ENCODE results near the gene PHKB. TPM values are rescaled to one million over a fixed set of nuclear protein-coding genes. Genes with fewer than 3 reads are reported as not detected.

The PHKB gene
- total RNA-seq, 2 experiments from 2014 or later: 37.5 to 39.3 TPM

- ATAC-seq (ENCODE audit: low read depth) (no peak), DNase-seq (no peak)
- Mint-ChIP-seq H3K4me3 (no peak overlapping the region), H3K4me1 (peaks cover 31% of the 10 kb centered on the region), H3K9me3 (peaks cover 5% of the 10 kb centered on the region), H3K27ac (no peak overlapping the region), H3K27me3 (no peaks in the 10 kb centered on the region), H3K36me3 (peaks cover 21% of the 10 kb centered on the region)
- POLR2A ChIA-PET: no interaction called here
These were observed 110.6 kb downstream of the PHKB start for GRCh38 chr16:47571711-47572110.

GRCh38 chr16:47574091-47575054 lies 113.2 kb downstream of the PHKB start:
- Mint-ChIP-seq H3K36me3 (peaks cover 23% of the 10 kb centered on the region), H3K9me3 (peaks cover 6% of the 10 kb centered on the region), H3K27ac (peak overlapping the region; percentile 71), H3K27me3 (no peaks in the 10 kb centered on the region), H3K4me1 (peaks cover 18% of the 10 kb centered on the region), H3K4me3 (peak overlapping the region; percentile 21)
- POLR2A ChIA-PET: interaction anchor here (1.8 kb wide), 1 partner anchor 113 kb away, joined by 6 read pairs; the partner anchor contains the start of genes ITFG1 and PHKB
- ATAC-seq (ENCODE audit: low read depth) (peak; percentile 74), DNase-seq (no peak)

- Mint-ChIP-seq H3K27me3 (no peaks in the 10 kb centered on the region), H3K9me3 (peaks cover 6% of the 10 kb centered on the region), H3K4me1 (peaks cover 18% of the 10 kb centered on the region), H3K27ac (no peak overlapping the region), H3K4me3 (no peak overlapping the region), H3K36me3 (peaks cover 21% of the 10 kb centered on the region)
- no peak for ATAC-seq (ENCODE audit: low read depth)
- no peak for DNase-seq
- POLR2A ChIA-PET: no interaction called here
These were observed 115.9 kb downstream of the PHKB start for GRCh38 chr16:47577029-47577428.

GRCh38 chr16:47578033-47578432 lies 116.9 kb downstream of the PHKB start:
- no peak overlapping the region for H3K27ac Mint-ChIP-seq
- H3K9me3 Mint-ChIP-seq: peaks cover 3% of the 10 kb centered on the region
- peaks cover 19% of the 10 kb centered on the region for H3K36me3 Mint-ChIP-seq
- DNase-seq (no peak), ATAC-seq (ENCODE audit: low read depth) (no peak)
- peaks cover 15% of the 10 kb centered on the region for H3K4me1 Mint-ChIP-seq
- no peak overlapping the region for H3K4me3 Mint-ChIP-seq
- no peaks in the 10 kb centered on the region for H3K27me3 Mint-ChIP-seq
- POLR2A ChIA-PET: no interaction called here

- no peak overlapping the region for H3K4me3 Mint-ChIP-seq
- no peak overlapping the region for H3K27ac Mint-ChIP-seq
- ATAC-seq (ENCODE audit: low read depth) (no peak), DNase-seq (no peak)
- POLR2A ChIA-PET: interaction anchor here (0.6 kb wide), 1 partner anchor 116 kb away, joined by 3 read pairs; no protein-coding TSS in a partner anchor
- peaks cover 3% of the 10 kb centered on the region for H3K9me3 Mint-ChIP-seq
- H3K4me1 Mint-ChIP-seq: peaks cover 13% of the 10 kb centered on the region
- no peaks in the 10 kb centered on the region for H3K27me3 Mint-ChIP-seq
- H3K36me3 Mint-ChIP-seq: peaks cover 19% of the 10 kb centered on the region
These were observed 117.4 kb downstream of the PHKB start for GRCh38 chr16:47578573-47578972.

- peaks cover 3% of the 10 kb centered on the region for H3K9me3 Mint-ChIP-seq
- H3K4me3 Mint-ChIP-seq: no peak overlapping the region
- POLR2A ChIA-PET: no interaction called here
- H3K36me3 Mint-ChIP-seq: peaks cover 16% of the 10 kb centered on the region
- H3K27ac Mint-ChIP-seq: no peak overlapping the region
- ATAC-seq (ENCODE audit: low read depth) (no peak), DNase-seq (no peak)
- H3K27me3 Mint-ChIP-seq: no peaks in the 10 kb centered on the region
- no peaks in the 10 kb centered on the region for H3K4me1 Mint-ChIP-seq
These were observed 120.0 kb downstream of the PHKB start for GRCh38 chr16:47581114-47581513.

GRCh38 chr16:47584464-47585225 lies 123.5 kb downstream of the PHKB start:
- H3K4me1 Mint-ChIP-seq: no peaks in the 10 kb centered on the region
- POLR2A ChIA-PET: no interaction called here

GRCh38 chr16:47586121-47586520 lies 125.0 kb downstream of the PHKB start:
- H3K36me3 Mint-ChIP-seq: peaks cover 12% of the 10 kb centered on the region
- no peaks in the 10 kb centered on the region for H3K4me1 Mint-ChIP-seq
- POLR2A ChIA-PET: no interaction called here
- no peaks in the 10 kb centered on the region for H3K9me3 Mint-ChIP-seq
- no peak overlapping the region for H3K4me3 Mint-ChIP-seq
- ATAC-seq (ENCODE audit: low read depth) (no peak), DNase-seq (no peak)
- no peak overlapping the region for H3K27ac Mint-ChIP-seq
- no peaks in the 10 kb centered on the region for H3K27me3 Mint-ChIP-seq

More at GRCh38 chr16:47584464-47585225, 123.5 kb downstream of the PHKB start:
- no peak overlapping the region for H3K4me3 Mint-ChIP-seq
- H3K36me3 Mint-ChIP-seq: peaks cover 5% of the 10 kb centered on the region
- no peak overlapping the region for H3K27ac Mint-ChIP-seq
- no peak for ATAC-seq (ENCODE audit: low read depth)
- DNase-seq: no peak
- no peaks in the 10 kb centered on the region for H3K9me3 Mint-ChIP-seq
- no peaks in the 10 kb centered on the region for H3K27me3 Mint-ChIP-seq

- ATAC-seq (ENCODE audit: low read depth) (no peak), DNase-seq (no peak)
- no peak overlapping the region for H3K4me3 Mint-ChIP-seq
- H3K27me3 Mint-ChIP-seq: no peaks in the 10 kb centered on the region
- H3K36me3 Mint-ChIP-seq: peaks cover 22% of the 10 kb centered on the region
- no peaks in the 10 kb centered on the region for H3K4me1 Mint-ChIP-seq
- H3K9me3 Mint-ChIP-seq: no peaks in the 10 kb centered on the region
- no peak overlapping the region for H3K27ac Mint-ChIP-seq
- POLR2A ChIA-PET: no interaction called here
These were observed 129.3 kb downstream of the PHKB start for GRCh38 chr16:47590472-47590871.

- DNase-seq: no peak
- no peaks in the 10 kb centered on the region for H3K9me3 Mint-ChIP-seq
- no peaks in the 10 kb centered on the region for H3K27me3 Mint-ChIP-seq
- POLR2A ChIA-PET: no interaction called here
- H3K4me1 Mint-ChIP-seq: no peaks in the 10 kb centered on the region
- H3K36me3 Mint-ChIP-seq: peaks cover 26% of the 10 kb centered on the region
- H3K4me3 Mint-ChIP-seq: no peak overlapping the region
- ATAC-seq (ENCODE audit: low read depth): no peak
- no peak overlapping the region for H3K27ac Mint-ChIP-seq
These were observed 131.1 kb downstream of the PHKB start for GRCh38 chr16:47592232-47592631.

GRCh38 chr16:47599512-47599911 lies 138.4 kb downstream of the PHKB start:
- H3K4me3 Mint-ChIP-seq: no peak overlapping the region
- H3K27ac Mint-ChIP-seq: no peak overlapping the region
- H3K27me3 Mint-ChIP-seq: no peaks in the 10 kb centered on the region
- no peak for ATAC-seq (ENCODE audit: low read depth)
- H3K4me1 Mint-ChIP-seq: peaks cover 5% of the 10 kb centered on the region
- no peaks in the 10 kb centered on the region for H3K9me3 Mint-ChIP-seq
- POLR2A ChIA-PET: no interaction called here
- DNase-seq: no peak
- peaks cover 21% of the 10 kb centered on the region for H3K36me3 Mint-ChIP-seq

- Mint-ChIP-seq H3K4me1 (peaks cover 5% of the 10 kb centered on the region), H3K9me3 (no peaks in the 10 kb centered on the region), H3K4me3 (no peak overlapping the region), H3K27me3 (no peaks in the 10 kb centered on the region), H3K27ac (no peak overlapping the region), H3K36me3 (peaks cover 20% of the 10 kb centered on the region)
- DNase-seq: no peak
- POLR2A ChIA-PET: no interaction called here
- no peak for ATAC-seq (ENCODE audit: low read depth)
These were observed 139.2 kb downstream of the PHKB start for GRCh38 chr16:47600376-47600775.

- no peaks in the 10 kb centered on the region for H3K9me3 Mint-ChIP-seq
- POLR2A ChIA-PET: no interaction called here
- H3K4me1 Mint-ChIP-seq: peaks cover 5% of the 10 kb centered on the region
- peaks cover 19% of the 10 kb centered on the region for H3K36me3 Mint-ChIP-seq
- H3K4me3 Mint-ChIP-seq: no peak overlapping the region
- no peaks in the 10 kb centered on the region for H3K27me3 Mint-ChIP-seq
- no peak for DNase-seq
- no peak for ATAC-seq (ENCODE audit: low read depth)
- no peak overlapping the region for H3K27ac Mint-ChIP-seq
These were observed 143.2 kb downstream of the PHKB start for GRCh38 chr16:47604306-47604705.

Measured in activated naive CD8-positive, alpha-beta T cell treated with anti-CD3 and anti-CD28 coated beads, Interleukin-2, amount 10 ng/mL, durations not matched to agents 7 days and 5 days (primary cell).